Loucy (cell line): Measurements from ENCODE around the gene OR11H6.

Source experiments
- CTCF ChIP-seq: fragments of 200-600 bp; sonication (generic); conservative IDR thresholded peaks from 2 replicates; pipeline ENCODE4 v1.5.1; 2014; ENCODE audit warnings: mild to moderate bottlenecking, antibody characterized with exemption, low read length
- EZH2phosphoT487 ChIP-seq: fragments of 200-600 bp; IDR thresholded peaks from 2 replicates; pipeline ENCODE4 v1.6.1; 2018; ENCODE audit warnings: antibody characterized with exemption, mild to moderate bottlenecking, moderate library complexity, borderline replicate concordance

GRCh38 chr14:20195911-20196310 lies 27.6 kb upstream of the OR11H6 start:
- peak; percentile 50 for TF ChIP-seq CTCF
- TF ChIP-seq EZH2phosphoT487 = no peak
